GM21723 (cell line): ENCODE measurements around the gene XPNPEP2.
A peak's percentile ranks its signal among the peaks of the same experiment; 100 is the strongest.
"Not testable (repeated sequence)": the region's sequence is repeated elsewhere in the genome, so short reads cannot be mapped to it uniquely, and the experiment has no call there.

ENCODE experiments used
- ATAC-seq: cut with Tn5 transposase; IDR thresholded peaks from one replicate; pipeline ENCODE4 v1.9.1; 2021; ENCODE audit warnings: mild to moderate bottlenecking, moderate library complexity; ENCODE audit not compliant: unreplicated experiment

The XPNPEP2 gene

DNA sequence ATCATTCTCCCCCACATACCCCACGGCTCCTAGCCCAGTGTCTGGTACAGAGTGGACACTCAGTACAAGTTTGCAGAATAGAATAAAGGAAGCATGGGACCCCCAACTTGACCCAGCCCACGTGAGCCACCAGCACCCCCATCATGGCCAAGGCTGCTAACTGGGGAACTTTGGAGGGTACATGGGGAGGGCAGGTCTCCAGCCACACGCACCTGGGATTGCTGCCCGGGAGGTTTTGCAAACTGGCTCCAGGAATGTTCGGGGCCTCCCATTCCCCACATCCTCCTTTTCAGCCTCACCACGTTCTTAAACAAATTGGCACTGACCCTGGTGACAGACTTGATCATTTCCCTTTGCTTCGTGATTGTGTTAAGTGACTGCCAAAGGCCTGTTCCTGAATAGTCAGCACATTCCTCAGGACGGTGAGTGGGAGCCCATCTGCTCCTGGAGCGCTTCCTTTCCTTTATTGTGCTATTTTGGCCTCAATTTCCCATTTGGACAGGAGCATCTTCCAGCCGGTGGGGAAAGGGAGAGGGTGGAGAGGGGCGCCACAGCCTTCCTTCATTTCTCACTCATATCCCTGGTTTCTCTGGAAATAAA lies 18.7 kb upstream of the XPNPEP2 start:
- ATAC-seq: no peak

GRCh38 chrX:129720741-129721140 lies 18.0 kb upstream of the XPNPEP2 start:
- ATAC-seq: no peak

GRCh38 chrX:129721414-129721813 lies 17.4 kb upstream of the XPNPEP2 start:
- no peak for ATAC-seq

- no peak for ATAC-seq
These were observed 16.9 kb upstream of the XPNPEP2 start for GRCh38 chrX:129721870-129722269.

DNA sequence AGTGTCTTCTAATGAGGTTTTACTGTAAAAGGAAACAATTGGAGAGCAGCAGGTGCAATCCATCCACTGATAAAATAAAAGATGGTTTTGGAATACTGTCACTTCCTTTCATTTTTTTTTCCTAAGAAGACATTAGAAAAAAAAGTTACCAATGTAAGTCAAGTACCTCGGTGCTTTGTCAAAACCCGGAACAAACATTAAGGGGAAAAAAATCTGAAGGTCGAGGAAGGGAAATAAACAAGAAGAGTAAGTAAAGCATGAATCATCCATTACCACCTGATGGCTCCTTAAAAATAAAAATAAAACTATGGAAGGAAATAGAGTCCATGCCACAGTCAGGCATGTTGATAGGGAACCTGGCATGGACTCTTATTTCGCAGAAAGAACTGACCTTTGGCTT lies 15.3 kb upstream of the XPNPEP2 start:
- ATAC-seq: no peak

- ATAC-seq: no peak
These were observed 14.0 kb upstream of the XPNPEP2 start for GRCh38 chrX:129724754-129725153.

- no peak for ATAC-seq
These were observed 12.3 kb upstream of the XPNPEP2 start for GRCh38 chrX:129726307-129727111.

DNA sequence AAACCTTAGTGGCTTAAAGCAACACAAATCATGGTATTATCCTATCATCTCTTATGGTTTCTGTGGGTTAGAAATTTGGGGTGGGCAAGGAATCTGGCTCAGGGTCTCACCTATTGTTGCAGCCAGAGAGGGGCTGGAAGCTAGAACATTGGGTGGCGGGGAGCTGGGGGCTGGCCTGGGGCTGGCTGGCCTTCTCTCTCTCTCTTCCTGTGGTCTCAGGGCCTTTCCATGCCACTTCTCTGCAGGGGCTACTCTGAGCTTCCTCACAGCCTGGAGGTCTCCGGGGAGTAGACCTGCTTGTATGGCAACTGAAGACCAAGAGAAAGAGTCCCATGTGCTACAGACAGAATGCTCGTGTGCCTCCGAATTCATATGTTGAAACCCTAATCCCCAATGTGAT lies 10.7 kb upstream of the XPNPEP2 start:
- no peak for ATAC-seq

- ATAC-seq: no peak
These were observed 7.6 kb upstream of the XPNPEP2 start for GRCh38 chrX:129731228-129731627.

DNA sequence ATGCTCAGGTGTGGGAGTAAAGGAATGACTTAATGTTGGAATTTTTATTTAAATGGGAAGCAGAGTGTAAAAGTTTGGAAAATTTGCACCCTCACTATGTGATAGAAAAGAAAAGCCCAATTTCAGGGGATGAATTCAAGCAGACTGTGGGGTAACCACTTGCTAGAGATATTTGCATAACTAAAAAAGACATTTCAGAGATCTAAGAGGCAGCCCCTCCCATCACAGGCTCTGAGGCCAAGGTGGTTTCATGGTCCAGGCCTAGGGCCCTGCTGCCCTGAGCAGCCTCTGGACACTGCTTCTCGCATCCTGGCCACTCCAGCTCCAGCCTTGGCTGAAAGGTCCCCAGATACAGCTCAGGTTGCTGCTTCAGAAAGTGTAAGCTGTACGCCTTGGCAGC lies 5.9 kb upstream of the XPNPEP2 start:
- ATAC-seq: no peak

GRCh38 chrX:129733335-129733734 lies 5.4 kb upstream of the XPNPEP2 start:
- ATAC-seq: no peak

GRCh38 chrX:129736491-129736890 lies 2.3 kb upstream of the XPNPEP2 start:
- no peak for ATAC-seq

DNA sequence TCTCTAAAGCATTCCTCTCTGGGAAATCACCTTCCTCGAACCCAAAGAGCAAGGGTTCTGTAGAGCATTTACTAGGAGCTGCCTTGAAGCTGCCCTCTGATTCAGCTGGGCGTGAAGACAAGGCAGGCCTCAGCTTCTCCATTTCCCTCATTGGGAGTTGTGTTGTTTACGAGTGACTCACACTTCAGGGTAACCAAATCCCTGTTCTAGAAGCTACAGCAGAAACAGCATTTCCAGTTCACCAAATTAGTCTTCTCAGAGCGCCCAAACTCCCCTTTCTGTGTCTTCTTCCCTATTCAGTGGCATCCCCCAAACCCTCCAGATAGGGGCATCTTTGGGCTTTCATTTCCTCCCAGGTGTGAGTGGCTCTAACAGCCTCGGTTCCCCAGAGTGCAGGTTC lies 863 bp upstream of the XPNPEP2 start:
- ATAC-seq: peak; percentile 44

- ATAC-seq: no peak
These were observed 799 bp downstream of the XPNPEP2 start for GRCh38 chrX:129739578-129739977.

DNA sequence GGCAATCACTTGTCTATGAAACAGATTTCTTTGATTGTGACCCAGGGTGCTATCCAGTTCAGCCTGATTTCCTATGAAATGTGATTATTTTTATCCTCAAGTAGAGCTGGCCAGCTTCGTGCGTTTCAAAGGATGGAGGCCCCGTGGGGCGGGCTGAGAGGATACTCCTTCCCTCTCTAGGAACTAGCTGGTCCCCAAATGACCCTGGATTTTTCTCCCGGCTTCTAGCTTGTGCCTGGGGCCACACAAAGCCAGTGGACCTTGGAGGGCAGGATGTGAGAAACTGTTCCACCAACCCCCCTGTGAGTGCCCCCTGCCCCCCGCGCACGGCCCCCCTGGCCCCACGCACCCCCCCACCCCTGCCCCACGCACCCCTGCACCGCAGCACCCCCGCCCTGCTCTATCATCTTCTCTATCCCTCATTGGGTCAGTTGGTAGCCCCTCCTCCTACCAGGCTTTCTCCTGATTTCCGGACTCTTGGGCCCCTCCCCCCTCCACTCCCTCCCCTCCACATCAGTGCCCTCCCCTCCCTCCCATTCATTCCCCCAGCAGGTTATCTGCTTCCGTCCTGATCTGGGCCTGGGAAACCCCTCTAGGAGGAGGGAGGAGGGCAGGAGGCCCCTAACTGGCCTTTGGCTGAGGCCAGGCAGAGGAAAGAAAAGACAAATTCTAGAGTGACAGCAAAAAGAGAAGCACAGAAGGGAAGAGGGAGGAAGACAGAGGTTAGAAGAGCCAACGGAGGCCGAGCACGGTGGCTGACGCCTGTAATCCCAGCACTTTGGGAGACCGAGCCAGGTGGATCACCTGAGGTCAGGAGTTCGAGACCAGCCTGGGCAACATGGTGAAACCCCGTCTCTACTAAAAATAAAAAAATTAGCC lies 3.3 kb downstream of the XPNPEP2 start:
- ATAC-seq: no peak

GRCh38 chrX:129742759-129743152 lies 4.0 kb downstream of the XPNPEP2 start:
- not testable (repeated sequence) for ATAC-seq

DNA sequence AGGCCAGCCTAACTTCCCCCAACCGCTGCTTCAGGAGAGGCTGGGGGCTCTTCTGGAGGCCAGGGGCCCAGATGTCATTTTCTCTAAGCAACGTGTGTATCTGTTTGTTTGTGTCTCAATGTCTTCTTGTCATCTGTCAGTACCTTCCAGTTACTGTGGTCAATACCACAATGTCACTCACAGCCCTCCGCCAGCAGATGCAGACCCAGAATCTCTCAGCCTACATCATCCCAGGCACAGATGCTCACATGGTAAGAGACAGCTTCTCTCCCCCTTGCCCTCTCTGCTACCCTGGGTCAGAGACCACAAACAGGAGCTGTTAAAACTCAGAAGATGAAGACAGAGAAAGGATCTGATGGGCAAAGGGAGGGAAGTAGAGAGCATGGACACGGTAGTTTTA lies 5.0 kb downstream of the XPNPEP2 start:
- ATAC-seq: no peak

- no peak for ATAC-seq
These were observed 6.1 kb downstream of the XPNPEP2 start for GRCh38 chrX:129744861-129745321.

DNA sequence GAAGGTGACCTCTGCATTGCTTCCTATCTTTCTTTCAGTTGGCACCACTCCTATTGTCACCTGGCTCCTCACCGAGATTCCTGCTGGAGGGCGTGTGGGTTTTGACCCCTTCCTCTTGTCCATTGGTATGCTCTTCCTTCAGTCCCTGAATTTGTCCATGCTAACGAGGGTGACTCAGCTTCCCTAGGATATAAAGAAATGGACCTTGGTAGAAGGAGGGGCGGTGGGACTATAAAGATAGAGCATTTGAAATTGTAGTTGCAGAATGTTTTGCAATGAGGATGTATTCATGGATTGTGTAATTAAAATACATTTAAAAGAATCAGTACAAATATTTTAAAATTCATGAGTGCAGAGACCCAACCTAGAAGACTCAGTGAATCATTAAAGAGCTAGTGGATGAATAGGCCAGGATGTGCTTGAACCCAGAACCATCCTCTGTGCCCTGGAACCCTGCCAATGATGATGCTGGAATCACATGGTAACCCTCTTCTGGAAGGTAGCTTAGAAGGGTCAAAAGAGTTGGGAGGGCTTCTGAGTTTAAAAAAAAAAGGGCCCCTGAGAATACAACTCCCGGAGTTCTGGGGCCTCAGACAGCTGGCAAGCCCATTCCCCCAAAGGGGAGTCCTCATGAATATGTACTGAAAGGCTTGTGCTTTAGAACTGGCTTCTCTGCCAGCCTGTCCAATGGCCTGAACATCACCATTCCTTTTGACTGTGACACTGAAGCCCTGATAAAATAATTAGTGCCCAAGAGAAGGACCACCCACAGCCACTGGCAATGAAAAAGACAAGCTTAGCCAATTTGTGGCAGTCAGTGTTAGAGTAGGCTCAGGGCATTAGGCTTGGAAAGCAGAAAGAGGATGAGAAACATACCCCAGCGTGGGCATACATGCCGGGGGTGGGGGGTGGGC lies 8.0 kb downstream of the XPNPEP2 start:
- no peak for ATAC-seq

GRCh38 chrX:129747533-129747932 lies 8.8 kb downstream of the XPNPEP2 start:
- ATAC-seq: no peak

DNA sequence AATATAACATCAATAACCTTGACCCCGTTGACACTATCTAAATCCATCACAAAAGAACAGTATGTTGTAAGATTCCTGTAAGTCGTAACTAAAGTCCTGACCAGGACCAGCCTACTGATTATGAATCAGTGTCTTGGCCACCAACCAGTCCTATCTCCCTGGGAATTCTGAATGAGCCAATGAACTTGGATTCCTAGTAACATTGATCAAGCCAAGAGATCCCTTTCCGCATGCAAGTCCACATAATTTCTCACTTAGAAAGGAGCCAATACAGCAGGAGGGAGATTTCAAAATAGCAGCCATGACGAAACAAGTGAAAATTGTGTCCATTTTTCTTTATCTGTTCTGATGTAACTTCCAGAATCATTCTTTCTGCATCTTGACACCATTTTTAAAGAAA lies 9.5 kb downstream of the XPNPEP2 start:
- no peak for ATAC-seq
